ENCODE measurements around the gene PRIM1. TPM values are rescaled to one million over a fixed set of nuclear protein-coding genes. Genes with fewer than 3 reads are reported as not detected.
"Not testable (repeated sequence)": the region's sequence is repeated elsewhere in the genome, so short reads cannot be mapped to it uniquely, and the experiment has no call there.

The PRIM1 gene
- total RNA-seq, 1 experiment from 2014 or later = 25.0 TPM

- ChIA-PET POLR2A (no interaction called here), CTCF (no interaction called here)
- Histone ChIP-seq H3K4me1 (ENCODE audit: control insufficient read depth, insufficient read depth, low read length) (peaks cover 9% of the 10 kb centered on the region; the same call in 1 of the 2 replicates), H3K4me3 (ENCODE audit: low read depth in 2 of 2, low read length in 2 of 2) (no peak overlapping the region), H3K9me3 (ENCODE audit: control insufficient read depth, insufficient read depth, low read depth, low read length) (no peaks in the 10 kb centered on the region), H3K27ac (ENCODE audit: low read length) (no peak overlapping the region), H3K36me3 (ENCODE audit: control insufficient read depth, insufficient read depth, low read length) (peaks cover 32% of the 10 kb centered on the region), H3K27me3 (ENCODE audit: control insufficient read depth, insufficient read depth, low read length) (no peaks in the 10 kb centered on the region)
- intact Hi-C loops (cut with micrococcal nuclease; ENCODE audit: unreplicated experiment) (no loop called here), in situ Hi-C loops (cut with HindIII; ENCODE audit: low pct_unique_long_range_greater_than_20kb, low sequenced_read_pairs) (no loop called here)
- ATAC-seq (no peak), DNase-seq (ENCODE audit: low read depth, low spot score) (no peak)
- TF ChIP-seq, protein P1, sequence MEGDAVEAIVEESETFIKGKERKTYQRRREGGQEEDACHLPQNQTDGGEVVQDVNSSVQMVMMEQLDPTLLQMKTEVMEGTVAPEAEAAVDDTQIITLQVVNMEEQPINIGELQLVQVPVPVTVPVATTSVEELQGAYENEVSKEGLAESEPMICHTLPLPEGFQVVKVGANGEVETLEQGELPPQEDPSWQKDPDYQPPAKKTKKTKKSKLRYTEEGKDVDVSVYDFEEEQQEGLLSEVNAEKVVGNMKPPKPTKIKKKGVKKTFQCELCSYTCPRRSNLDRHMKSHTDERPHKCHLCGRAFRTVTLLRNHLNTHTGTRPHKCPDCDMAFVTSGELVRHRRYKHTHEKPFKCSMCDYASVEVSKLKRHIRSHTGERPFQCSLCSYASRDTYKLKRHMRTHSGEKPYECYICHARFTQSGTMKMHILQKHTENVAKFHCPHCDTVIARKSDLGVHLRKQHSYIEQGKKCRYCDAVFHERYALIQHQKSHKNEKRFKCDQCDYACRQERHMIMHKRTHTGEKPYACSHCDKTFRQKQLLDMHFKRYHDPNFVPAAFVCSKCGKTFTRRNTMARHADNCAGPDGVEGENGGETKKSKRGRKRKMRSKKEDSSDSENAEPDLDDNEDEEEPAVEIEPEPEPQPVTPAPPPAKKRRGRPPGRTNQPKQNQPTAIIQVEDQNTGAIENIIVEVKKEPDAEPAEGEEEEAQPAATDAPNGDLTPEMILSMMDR (IDR thresholded peaks at IDR 0.05) = no peak
- TF ChIP-seq TCF7L2 (IDR thresholded peaks at IDR 0.05; ENCODE audit: low read depth, low read length) (no peak), POLR2AphosphoS5 (IDR thresholded peaks at IDR 0.05; ENCODE audit: low read depth, low read length) (no peak), REST (IDR thresholded peaks at IDR 0.05; ENCODE audit: insufficient read depth in 1 of 2, low read depth in 2 of 2, low read length in 1 of 2) (no peak)
- no TSS peak for BruUV-seq (replicated peaks)
Observed at GRCh38 chr12:56713345-56713744, 38.8 kb downstream of the PRIM1 start.

DNA sequence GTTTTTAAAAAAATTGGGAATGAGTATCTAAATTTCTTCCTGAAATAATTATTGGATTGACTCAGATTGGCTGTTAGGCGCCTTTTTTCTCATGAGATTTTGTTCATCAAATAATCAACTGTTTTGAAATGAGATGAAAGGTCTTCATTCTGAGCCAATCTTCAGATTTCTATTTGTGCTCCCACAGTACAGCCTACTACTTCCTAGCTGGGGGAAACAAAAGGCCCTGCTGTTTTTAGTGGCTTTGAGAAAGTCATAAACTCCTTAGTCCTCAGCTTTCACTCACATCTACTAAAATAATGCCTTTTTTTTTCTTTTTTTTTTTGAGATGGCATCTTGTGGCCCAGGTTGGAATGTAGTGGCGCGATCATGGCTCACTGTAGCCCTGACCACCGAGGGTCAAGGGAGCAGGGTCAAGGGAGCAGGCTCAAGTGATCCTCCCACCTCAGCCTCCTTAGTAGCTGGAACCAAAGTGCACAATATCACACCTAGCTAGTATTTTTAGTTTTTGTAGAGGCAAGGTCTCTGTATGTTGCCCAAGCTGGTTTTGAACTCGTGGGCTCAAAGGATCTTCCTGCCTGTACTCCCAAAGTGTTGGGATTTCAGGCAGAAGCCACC lies 42.3 kb downstream of the PRIM1 start:
- ATAC-seq = 0 out of 2 replicates have a peak, but pooled peaks have one; percentile 40
- no TSS peak for BruUV-seq (replicated peaks)
- in situ Hi-C loops (cut with HindIII; ENCODE audit: low pct_unique_long_range_greater_than_20kb, low sequenced_read_pairs) (no loop called here), intact Hi-C loops (cut with micrococcal nuclease; ENCODE audit: unreplicated experiment) (no loop called here)
- POLR2A ChIA-PET = interaction anchor here (0.6 kb wide), 1 partner anchor 95 kb away, joined by 11 read pairs; no protein-coding TSS in a partner anchor
- Histone ChIP-seq H3K4me1 (ENCODE audit: control insufficient read depth, insufficient read depth, low read length) (no peaks in the 10 kb centered on the region), H3K4me3 (ENCODE audit: low read depth in 2 of 2, low read length in 2 of 2) (no peak overlapping the region), H3K36me3 (ENCODE audit: control insufficient read depth, insufficient read depth, low read length) (peaks cover 23% of the 10 kb centered on the region), H3K27me3 (ENCODE audit: control insufficient read depth, insufficient read depth, low read length) (no peaks in the 10 kb centered on the region), H3K9me3 (ENCODE audit: control insufficient read depth, insufficient read depth, low read depth, low read length) (no peaks in the 10 kb centered on the region), H3K27ac (ENCODE audit: low read length) (no peak overlapping the region)
- DNase-seq (ENCODE audit: low read depth, low spot score) = no peak
- CTCF ChIA-PET = interaction anchor here (0.7 kb wide), 1 partner anchor 9 kb away, joined by 8 read pairs; no protein-coding TSS in a partner anchor
- TF ChIP-seq POLR2AphosphoS5 (IDR thresholded peaks at IDR 0.05; ENCODE audit: low read depth, low read length) (no peak), REST (IDR thresholded peaks at IDR 0.05; ENCODE audit: insufficient read depth in 1 of 2, low read depth in 2 of 2, low read length in 1 of 2) (no peak), TCF7L2 (IDR thresholded peaks at IDR 0.05; ENCODE audit: low read depth, low read length) (no peak), SIN3A (IDR thresholded peaks at IDR 0.05; ENCODE audit: borderline replicate concordance, insufficient read depth, low read depth, low read length) (no peak)
- TF ChIP-seq, protein P1 (IDR thresholded peaks at IDR 0.05) = no peak

DNA sequence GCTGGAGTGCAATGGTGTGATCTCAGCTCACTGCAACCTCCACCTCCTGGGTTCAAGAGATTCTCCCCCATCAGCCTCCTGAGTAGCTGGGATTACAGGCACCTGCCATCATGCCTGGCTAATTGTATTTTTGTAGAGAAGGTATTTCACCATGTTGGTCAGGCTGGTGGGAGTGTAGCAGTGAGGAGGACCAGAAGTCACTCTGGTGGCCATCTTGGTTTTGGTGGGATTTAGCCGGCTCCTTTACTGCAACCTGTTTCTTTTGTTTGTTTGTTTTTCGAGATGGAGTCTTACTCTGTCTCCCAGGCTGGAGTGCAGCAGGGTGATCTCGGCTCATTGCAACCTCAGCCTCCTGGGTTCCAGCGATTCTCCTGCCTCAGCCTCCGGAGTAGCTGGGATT lies 47.6 kb downstream of the PRIM1 start:
- H3K27ac ChIP-seq (ENCODE audit: low read length); ATAC-seq; H3K4me1 ChIP-seq (ENCODE audit: control insufficient read depth, insufficient read depth, low read length); CTCF ChIA-PET; H3K27me3 ChIP-seq (ENCODE audit: control insufficient read depth, insufficient read depth, low read length); POLR2A ChIA-PET; H3K4me3 ChIP-seq (ENCODE audit: low read depth in 2 of 2, low read length in 2 of 2); in situ Hi-C loops (cut with HindIII; ENCODE audit: low pct_unique_long_range_greater_than_20kb, low sequenced_read_pairs); DNase-seq (ENCODE audit: low read depth, low spot score); H3K9me3 ChIP-seq (ENCODE audit: control insufficient read depth, insufficient read depth, low read depth, low read length); intact Hi-C loops (cut with micrococcal nuclease; ENCODE audit: unreplicated experiment); H3K36me3 ChIP-seq (ENCODE audit: control insufficient read depth, insufficient read depth, low read length); BruUV-seq (replicated peaks): not testable (repeated sequence)
